Left kidney (tissue), 2 donors: ENCODE data around the gene CBFA2T3. TPM values are rescaled to one million over a fixed set of nuclear protein-coding genes. Genes with fewer than 3 reads are reported as not detected.

Source experiments
- DNase-seq: peaks from one replicate; pipeline ENCODE4 v3.0.0-alpha.2; 2013
- polyA plus RNA-seq: library from polyadenylated mRNA; unstranded; fragments of 120-200 nt; gene quantifications from one replicate; pipeline ENCODE4 v1.2.1, GENCODE V29; 2013; ENCODE audit not compliant: insufficient read length

Gene CBFA2T3
- polyA plus RNA-seq, 1 donor: 2.1 TPM

- DNase-seq: no peak
Observed at GRCh38 chr16:88876942-88877526, 100.0 kb downstream of the CBFA2T3 start.

GRCh38 chr16:88875703-88876234 lies 101.2 kb downstream of the CBFA2T3 start:
- no peak for DNase-seq

- no peak for DNase-seq
Observed at GRCh38 chr16:88874938-88875599, 101.9 kb downstream of the CBFA2T3 start.

- DNase-seq: no peak
Observed at GRCh38 chr16:88872650-88873331, 104.2 kb downstream of the CBFA2T3 start.

GRCh38 chr16:88871730-88872416 lies 105.1 kb downstream of the CBFA2T3 start:
- DNase-seq: no peak

GRCh38 chr16:88871349-88871702 lies 105.7 kb downstream of the CBFA2T3 start:
- DNase-seq: no peak

GRCh38 chr16:88870608-88871348 lies 106.2 kb downstream of the CBFA2T3 start:
- DNase-seq: no peak

GRCh38 chr16:88869673-88869980 lies 107.4 kb downstream of the CBFA2T3 start:
- no peak for DNase-seq

- DNase-seq: no peak
Observed at GRCh38 chr16:88868974-88869672, 107.9 kb downstream of the CBFA2T3 start.

- DNase-seq: no peak
Observed at GRCh38 chr16:88867581-88868246, 109.3 kb downstream of the CBFA2T3 start.

- DNase-seq: no peak
Observed at GRCh38 chr16:88866151-88866920, 110.7 kb downstream of the CBFA2T3 start, which contains the start of gene PABPN1L. Gene PABPN1L, minus strand, starts transcription at chr16:88866660. Its CDS starts 54 bp downstream, at chr16:88866606.

- no peak for DNase-seq
Observed at GRCh38 chr16:88865742-88866141, 111.3 kb downstream of the CBFA2T3 start.

GRCh38 chr16:88865310-88865709 lies 111.7 kb downstream of the CBFA2T3 start:
- no peak for DNase-seq

- DNase-seq: no peak
Observed at GRCh38 chr16:88864521-88864920, 112.5 kb downstream of the CBFA2T3 start.

- DNase-seq: no peak
Observed at GRCh38 chr16:88864099-88864498, 112.9 kb downstream of the CBFA2T3 start.

- no peak for DNase-seq
Observed at GRCh38 chr16:88863426-88863825, 113.6 kb downstream of the CBFA2T3 start.

GRCh38 chr16:88862968-88863367 lies 114.0 kb downstream of the CBFA2T3 start:
- no peak for DNase-seq

GRCh38 chr16:88861359-88861758 lies 115.6 kb downstream of the CBFA2T3 start:
- no peak for DNase-seq

GRCh38 chr16:88859381-88860091 lies 117.5 kb downstream of the CBFA2T3 start:
- no peak for DNase-seq
